PC-3 (cell line): ENCODE results near the gene PLVAP. TPM values are rescaled to one million over a fixed set of nuclear protein-coding genes. Genes with fewer than 3 reads are reported as not detected.

ENCODE experiments used
- ATAC-seq: fragments of 200-7000 bp; cut with Tn5 transposase; 2 replicates; pipeline ENCODE4 v1.9.1; 2020; ENCODE audit warnings: mild to moderate bottlenecking, moderate library complexity
- BruUV-seq: library from RNA; stranded (reverse); fragments of 400-500 nt; replicated peaks from 2 replicates; lab custom pipeline; 2021; lab: Mats Ljungman, UMichigan
- CTCF ChIA-PET: fragments of 300-600 bp; sonication (Branson Sonifier 250); formaldehyde crosslinking; loops from one replicate; lab custom pipeline; 2022; ENCODE audit warnings: antibody characterized with exemption; lab: Charles Lee
- POLR2A ChIA-PET: fragments of 300-600 bp; sonication (Branson Sonifier 250); formaldehyde crosslinking; loops from one replicate; lab custom pipeline; 2022; ENCODE audit warnings: antibody characterized with exemption; ENCODE audit not compliant: unreplicated experiment; lab: Charles Lee
- DNase-seq: peaks from one replicate; pipeline ENCODE4 v3.0.0-alpha.2; 2015
- H2AFZ ChIP-seq: fragments of 300-600 bp; sonication (generic); 2 replicates; pipeline ENCODE4 v1.6.0; 2016; ENCODE audit warnings: antibody characterized with exemption, low read length
- H3F3A ChIP-seq: fragments of 300-600 bp; sonication (generic); one replicate; pipeline ENCODE4 v1.6.0; 2017; ENCODE audit warnings: antibody characterized with exemption, low read length, control low read depth, mild to moderate bottlenecking; ENCODE audit not compliant: unreplicated experiment
- H3K27ac ChIP-seq: fragments of 300-600 bp; sonication (generic); 2 replicates; pipeline ENCODE4 v1.5.1; 2016; ENCODE audit warnings: mild to moderate bottlenecking, low read length
- H3K27me3 ChIP-seq: fragments of 300-600 bp; sonication (generic); 2 replicates; pipeline ENCODE4 v1.6.1; 2016; ENCODE audit warnings: low read length, mixed read lengths
- H3K36me3 ChIP-seq: fragments of 300-600 bp; sonication (generic); 2 replicates; pipeline ENCODE4 v1.6.1; 2016; ENCODE audit warnings: low read depth, mixed run types, low read length, mixed read lengths
- H3K4me1 ChIP-seq: fragments of 300-600 bp; sonication (generic); 2 replicates; pipeline ENCODE4 v1.5.1; 2016; ENCODE audit warnings: low read length; ENCODE audit not compliant: insufficient read depth
- H3K4me2 ChIP-seq: fragments of 300-600 bp; sonication (generic); 2 replicates; pipeline ENCODE4 v1.6.0; 2016; ENCODE audit warnings: low read length
- H3K4me3 ChIP-seq: fragments of 300-600 bp; sonication (generic); 2 replicates; pipeline ENCODE4 v1.5.1; 2016; ENCODE audit warnings: mild to moderate bottlenecking, low read length, mixed read lengths
- H3K79me2 ChIP-seq: fragments of 300-600 bp; sonication (generic); 2 replicates; pipeline ENCODE4 v1.6.1; 2017; ENCODE audit warnings: low read length, mixed read lengths
- H3K9ac ChIP-seq: fragments of 300-600 bp; sonication (generic); 2 replicates; pipeline ENCODE4 v1.6.0; 2016; ENCODE audit warnings: mild to moderate bottlenecking, low read length
- H3K9me2 ChIP-seq: fragments of 300-600 bp; sonication (generic); replicated peaks from 2 replicates; pipeline ENCODE4 v1.6.1; 2016; ENCODE audit warnings: mixed run types, low read length, mixed read lengths
- H3K9me3 ChIP-seq: fragments of 300-600 bp; sonication (generic); 2 replicates; pipeline ENCODE4 v1.6.1; 2016; ENCODE audit warnings: low read length, mixed read lengths
- H4K20me1 ChIP-seq: fragments of 300-600 bp; sonication (generic); 2 replicates; pipeline ENCODE4 v1.6.1; 2016; ENCODE audit warnings: low read length, mixed read lengths
- EZH2 ChIP-seq: fragments of 300-600 bp; sonication (generic); IDR thresholded peaks from one replicate; pipeline ENCODE4 v1.6.1; 2017; ENCODE audit warnings: antibody characterized with exemption, mild to moderate bottlenecking, low read length; ENCODE audit not compliant: unreplicated experiment
- EZH2phosphoT487 ChIP-seq: fragments of 300-600 bp; sonication (generic); IDR thresholded peaks from 2 replicates; pipeline ENCODE4 v1.6.1; 2018; ENCODE audit warnings: mild to moderate bottlenecking, antibody characterized with exemption, low read length, borderline replicate concordance
- intact Hi-C: fragments of 100-400 bp; cut with micrococcal nuclease; formaldehyde crosslinking; loops from 2 replicates; pipeline ENCODE4 v1.9.0; 2023
- total RNA-seq: library from RNA; depleted of rRNA; stranded (reverse); fragments of >200 nt; gene quantifications from 2 replicates; pipeline ENCODE4 v1.2.3, GENCODE V29; 2014
- TF ChIP-seq, protein P1 (sequence below): fragments of 300-600 bp; sonication (generic); conservative IDR thresholded peaks from 2 replicates; pipeline ENCODE4 v1.5.1; 2017; ENCODE audit warnings: antibody characterized with exemption, low read depth, mild to moderate bottlenecking, low read length

The PLVAP gene
- total RNA-seq, 1 experiment from 2014 or later = not detected

- TF ChIP-seq EZH2 (no peak), EZH2phosphoT487 (no peak)
- TF ChIP-seq, protein P1, sequence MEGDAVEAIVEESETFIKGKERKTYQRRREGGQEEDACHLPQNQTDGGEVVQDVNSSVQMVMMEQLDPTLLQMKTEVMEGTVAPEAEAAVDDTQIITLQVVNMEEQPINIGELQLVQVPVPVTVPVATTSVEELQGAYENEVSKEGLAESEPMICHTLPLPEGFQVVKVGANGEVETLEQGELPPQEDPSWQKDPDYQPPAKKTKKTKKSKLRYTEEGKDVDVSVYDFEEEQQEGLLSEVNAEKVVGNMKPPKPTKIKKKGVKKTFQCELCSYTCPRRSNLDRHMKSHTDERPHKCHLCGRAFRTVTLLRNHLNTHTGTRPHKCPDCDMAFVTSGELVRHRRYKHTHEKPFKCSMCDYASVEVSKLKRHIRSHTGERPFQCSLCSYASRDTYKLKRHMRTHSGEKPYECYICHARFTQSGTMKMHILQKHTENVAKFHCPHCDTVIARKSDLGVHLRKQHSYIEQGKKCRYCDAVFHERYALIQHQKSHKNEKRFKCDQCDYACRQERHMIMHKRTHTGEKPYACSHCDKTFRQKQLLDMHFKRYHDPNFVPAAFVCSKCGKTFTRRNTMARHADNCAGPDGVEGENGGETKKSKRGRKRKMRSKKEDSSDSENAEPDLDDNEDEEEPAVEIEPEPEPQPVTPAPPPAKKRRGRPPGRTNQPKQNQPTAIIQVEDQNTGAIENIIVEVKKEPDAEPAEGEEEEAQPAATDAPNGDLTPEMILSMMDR = no peak
- Histone ChIP-seq H3K4me2 (no peak overlapping the region), H3K9me3 (no peaks in the 10 kb centered on the region), H3K36me3 (no peaks in the 10 kb centered on the region), H3K27me3 (no peaks in the 10 kb centered on the region), H3K79me2 (no peaks in the 10 kb centered on the region), H4K20me1 (no peaks in the 10 kb centered on the region), H3F3A (no peaks in the 10 kb centered on the region), H3K4me3 (no peak overlapping the region), H3K9me2 (no peaks in the 10 kb centered on the region), H2AFZ (no peak overlapping the region), H3K27ac (no peak overlapping the region), H3K9ac (no peak overlapping the region), H3K4me1 (no peaks in the 10 kb centered on the region)
- ChIA-PET CTCF (no interaction called here), POLR2A (no interaction called here)
- DNase-seq (no peak), ATAC-seq (no peak)
- BruUV-seq = no TSS peak
- intact Hi-C loops = no loop called here
Observed at GRCh38 chr19:17379221-17379631, 2.1 kb upstream of the PLVAP start.

GRCh38 chr19:17378271-17378670 lies 1.1 kb upstream of the PLVAP start:
- CTCF ChIA-PET = no interaction called here
- POLR2A ChIA-PET = no interaction called here

DNA sequence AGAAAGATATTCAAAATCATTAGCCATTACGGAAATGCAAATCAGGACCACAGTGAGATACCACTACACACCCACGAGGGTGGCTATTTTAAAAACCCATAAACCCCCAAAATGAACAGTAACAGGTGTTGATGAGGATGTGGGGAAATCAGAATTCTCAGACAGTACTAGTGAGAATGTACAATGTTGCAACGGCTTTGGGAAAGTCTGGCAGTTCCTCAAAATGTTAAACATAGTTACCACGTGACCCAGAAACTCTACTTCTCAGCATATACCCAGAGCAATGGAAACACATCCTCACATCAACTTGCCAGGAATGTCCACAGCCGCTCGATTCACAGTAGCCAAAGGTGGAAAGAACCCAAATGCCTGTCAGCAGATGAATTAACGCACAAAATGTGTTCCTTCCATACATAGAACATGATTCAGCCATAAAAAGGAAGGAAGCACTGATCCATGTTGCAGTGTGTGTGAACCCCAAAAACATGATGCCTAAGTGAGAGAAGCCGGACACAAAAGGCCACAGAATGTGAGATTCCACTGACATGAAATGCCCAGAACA lies 7.0 kb downstream of the PLVAP start:
- Histone ChIP-seq H2AFZ (no peak overlapping the region), H3K4me1 (no peaks in the 10 kb centered on the region), H3K36me3 (no peaks in the 10 kb centered on the region), H3K79me2 (no peaks in the 10 kb centered on the region), H3K27me3 (no peaks in the 10 kb centered on the region), H3F3A (no peaks in the 10 kb centered on the region), H3K4me3 (no peak overlapping the region), H3K9me2 (no peaks in the 10 kb centered on the region), H4K20me1 (no peaks in the 10 kb centered on the region), H3K9me3 (no peaks in the 10 kb centered on the region), H3K4me2 (no peak overlapping the region), H3K27ac (no peak overlapping the region), H3K9ac (no peak overlapping the region)
- CTCF ChIA-PET = interaction anchor here (0.7 kb wide), 2 partner anchors 20 to 28 kb away, joined by 4 to 16 read pairs; no protein-coding TSS in a partner anchor
- ATAC-seq = no peak
- DNase-seq = no peak
- TF ChIP-seq, protein P1 = no peak
- TF ChIP-seq EZH2phosphoT487 (no peak), EZH2 (no peak)
- no TSS peak for BruUV-seq
- intact Hi-C loops = no loop called here
- POLR2A ChIA-PET = no interaction called here

More at GRCh38 chr19:17378271-17378670, 1.1 kb upstream of the PLVAP start:
- no peaks in the 10 kb centered on the region for H4K20me1 ChIP-seq
- H3K4me2 ChIP-seq = no peak overlapping the region
- H3K36me3 ChIP-seq = no peaks in the 10 kb centered on the region
- TF ChIP-seq, protein P1 = no peak
- TF ChIP-seq EZH2 (no peak), EZH2phosphoT487 (no peak)
- no peak overlapping the region for H3K4me3 ChIP-seq
- H3K79me2 ChIP-seq = no peaks in the 10 kb centered on the region
- no peaks in the 10 kb centered on the region for H3K9me3 ChIP-seq
- DNase-seq = no peak
- intact Hi-C loops = no loop called here
- no peak for ATAC-seq
- no peaks in the 10 kb centered on the region for H3F3A ChIP-seq
- no peaks in the 10 kb centered on the region for H3K9me2 ChIP-seq
- no peaks in the 10 kb centered on the region for H3K27me3 ChIP-seq
- no peak overlapping the region for H2AFZ ChIP-seq
- H3K9ac ChIP-seq = no peak overlapping the region
- H3K27ac ChIP-seq = no peak overlapping the region
- no TSS peak for BruUV-seq
- H3K4me1 ChIP-seq = no peaks in the 10 kb centered on the region
